GM18517 (cell line): ENCODE data around the gene LCE2B.
"Not testable (repeated sequence)": the region's sequence is repeated elsewhere in the genome, so short reads cannot be mapped to it uniquely, and the experiment has no call there.

Source experiments
- ATAC-seq: cut with Tn5 transposase; IDR thresholded peaks from one replicate; pipeline ENCODE4 v1.9.1; 2021; ENCODE audit warnings: mild to moderate bottlenecking, moderate library complexity; ENCODE audit not compliant: unreplicated experiment

LCE2B gene

GRCh38 chr1:152685823-152686222 is at the start of gene LCE2B:
LCE2B (plus strand) TSS chr1:152686123; CDS start chr1:152686844, 721 bp downstream.
- ATAC-seq = not testable (repeated sequence)

GRCh38 chr1:152640351-152640750 is 45.6 kb upstream of the LCE2B start:
- no peak for ATAC-seq

- ATAC-seq = no peak
These were observed 42.0 kb upstream of the LCE2B start for GRCh38 chr1:152643945-152644344.

DNA sequence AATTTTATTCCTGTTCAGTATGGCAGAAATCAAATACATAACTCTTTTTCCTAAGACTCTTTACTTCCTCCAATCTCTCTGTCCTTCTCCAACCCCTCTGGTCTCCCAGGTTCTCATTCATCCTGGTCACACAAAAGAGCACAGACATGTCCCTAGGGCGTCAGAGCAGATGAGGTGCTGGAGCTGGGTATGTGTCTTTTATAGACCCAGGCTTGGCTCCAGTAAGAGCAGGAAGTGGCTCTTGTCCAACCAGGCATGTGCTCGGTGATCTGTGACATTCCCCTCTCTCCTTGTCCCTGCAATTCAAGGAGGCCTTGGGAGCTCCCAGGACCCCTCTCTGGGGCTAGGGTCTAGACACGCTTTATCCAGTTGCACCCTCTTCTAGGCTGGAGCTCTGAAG is 40.8 kb upstream of the LCE2B start:
- no peak for ATAC-seq

GRCh38 chr1:152646656-152647055 is 39.3 kb upstream of the LCE2B start:
- no peak for ATAC-seq

DNA sequence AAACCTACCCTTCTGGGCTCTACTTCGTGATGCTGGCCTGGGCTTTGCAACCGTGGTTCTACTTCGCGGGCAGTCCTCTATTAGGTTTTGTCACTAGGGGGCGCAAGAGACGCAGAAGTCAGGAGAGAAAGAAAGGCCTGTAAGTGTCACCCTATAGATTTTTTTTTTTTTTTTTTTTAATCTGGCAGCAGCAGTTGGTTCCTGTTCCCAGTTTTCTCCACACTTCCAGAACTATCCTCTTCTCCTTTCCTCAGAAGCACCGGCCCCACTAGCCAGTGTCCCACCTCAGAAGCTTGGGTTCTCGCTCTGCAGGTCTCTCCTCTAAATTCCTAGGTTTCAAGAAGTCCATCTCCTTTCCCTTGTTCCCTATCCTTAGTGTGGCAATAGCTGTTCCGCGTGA is 31.8 kb upstream of the LCE2B start:
- no peak for ATAC-seq

GRCh38 chr1:152656459-152656858 is 29.5 kb upstream of the LCE2B start:
- no peak for ATAC-seq

GRCh38 chr1:152657677-152658076 is 28.2 kb upstream of the LCE2B start:
- ATAC-seq = no peak

GRCh38 chr1:152658649-152659048 is 27.3 kb upstream of the LCE2B start:
- no peak for ATAC-seq

DNA sequence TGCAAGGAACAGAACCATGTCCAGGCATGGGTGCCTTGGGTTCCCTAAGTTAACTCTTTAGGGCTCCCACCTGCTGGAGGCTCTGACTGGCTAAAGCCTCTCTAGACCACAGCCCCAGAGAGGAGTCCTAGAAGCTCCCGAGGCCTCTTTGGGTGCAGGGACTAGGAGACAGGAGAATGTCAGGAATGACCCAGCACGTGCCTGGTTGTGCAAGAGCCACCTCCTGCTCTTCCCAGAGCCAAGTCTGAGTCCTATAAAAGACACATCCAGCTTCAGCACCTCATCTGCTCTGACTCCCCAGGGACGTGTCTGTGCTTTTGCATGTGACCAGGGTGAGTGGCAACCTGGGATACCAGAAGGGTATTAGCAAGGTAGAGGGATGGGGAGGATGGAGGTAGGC is 22.8 kb upstream of the LCE2B start, which contains the start of gene LCE2D:
LCE2D (plus strand) TSS at position 283 of the 400 bp plus-strand sequence. CDS start 726 bp downstream, outside the sequence.
- no peak for ATAC-seq

DNA sequence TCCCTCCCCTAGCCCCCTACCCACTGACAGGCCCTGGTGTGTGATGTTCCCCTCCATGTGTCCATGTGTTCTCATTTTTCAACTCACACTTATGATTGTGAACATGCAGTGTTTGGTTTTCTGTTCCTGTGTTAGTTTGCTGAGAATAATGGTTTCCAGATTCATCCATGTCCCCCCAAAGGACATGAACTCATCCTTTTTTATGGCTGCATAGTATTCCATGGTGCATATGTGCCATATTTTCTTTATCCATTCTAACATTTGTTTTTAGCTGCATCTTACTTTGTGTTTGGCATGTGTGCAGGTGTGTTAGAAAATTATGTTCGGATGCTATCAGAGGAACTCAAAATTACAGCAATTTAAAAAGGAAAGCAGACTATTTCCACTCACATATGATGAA is 19.8 kb upstream of the LCE2B start:
- not testable (repeated sequence) for ATAC-seq

GRCh38 chr1:152667648-152668047 is 18.3 kb upstream of the LCE2B start:
- ATAC-seq = no peak

- ATAC-seq = no peak
These were observed 12.9 kb upstream of the LCE2B start for GRCh38 chr1:152673016-152673415.

GRCh38 chr1:152674983-152675382 is 10.9 kb upstream of the LCE2B start, which contains the start of gene LCE2C:
LCE2C (plus strand) TSS chr1:152675279; CDS start chr1:152676016, 737 bp downstream.
- not testable (repeated sequence) for ATAC-seq

DNA sequence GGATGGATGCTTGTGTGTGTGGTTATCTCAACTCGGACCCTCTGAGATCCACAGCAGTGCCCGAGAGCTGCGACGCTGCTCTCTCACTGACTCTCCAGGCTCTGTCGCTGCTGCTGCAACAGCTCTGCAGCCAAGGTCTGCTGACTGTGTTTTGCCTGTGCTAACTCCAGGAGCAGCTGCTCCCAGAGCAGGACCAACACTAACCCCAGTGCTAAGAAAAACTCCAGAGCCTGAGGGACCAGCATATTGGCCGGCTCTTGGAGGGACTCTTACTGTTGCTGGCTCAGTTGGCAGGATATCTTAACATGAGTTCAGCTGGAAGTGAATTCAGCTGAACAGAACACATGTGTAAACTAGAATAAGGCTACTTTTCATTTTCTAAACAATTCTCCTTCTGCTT is 6.5 kb upstream of the LCE2B start:
- ATAC-seq = no peak

DNA sequence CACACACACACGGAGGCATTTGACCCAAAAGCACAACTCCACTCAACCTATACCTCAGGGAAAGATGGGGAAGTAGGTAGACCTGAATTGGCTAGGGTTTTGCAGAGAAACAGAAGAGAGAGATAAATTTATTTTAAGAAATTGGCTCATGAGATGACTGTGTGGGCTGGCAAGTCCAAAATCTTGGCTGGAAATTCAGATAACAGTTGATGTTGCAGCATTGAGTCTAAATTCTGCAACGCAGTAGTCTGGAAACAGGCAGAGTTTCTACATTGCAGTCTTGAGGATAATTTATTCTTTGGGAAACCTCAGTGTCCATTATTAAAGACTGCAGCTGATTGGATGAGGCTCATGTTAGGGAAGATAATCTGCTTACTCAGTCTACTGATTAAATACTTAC is 4.3 kb upstream of the LCE2B start:
- ATAC-seq = no peak

- ATAC-seq = no peak
These were observed 2.1 kb upstream of the LCE2B start for GRCh38 chr1:152683846-152684245.

DNA sequence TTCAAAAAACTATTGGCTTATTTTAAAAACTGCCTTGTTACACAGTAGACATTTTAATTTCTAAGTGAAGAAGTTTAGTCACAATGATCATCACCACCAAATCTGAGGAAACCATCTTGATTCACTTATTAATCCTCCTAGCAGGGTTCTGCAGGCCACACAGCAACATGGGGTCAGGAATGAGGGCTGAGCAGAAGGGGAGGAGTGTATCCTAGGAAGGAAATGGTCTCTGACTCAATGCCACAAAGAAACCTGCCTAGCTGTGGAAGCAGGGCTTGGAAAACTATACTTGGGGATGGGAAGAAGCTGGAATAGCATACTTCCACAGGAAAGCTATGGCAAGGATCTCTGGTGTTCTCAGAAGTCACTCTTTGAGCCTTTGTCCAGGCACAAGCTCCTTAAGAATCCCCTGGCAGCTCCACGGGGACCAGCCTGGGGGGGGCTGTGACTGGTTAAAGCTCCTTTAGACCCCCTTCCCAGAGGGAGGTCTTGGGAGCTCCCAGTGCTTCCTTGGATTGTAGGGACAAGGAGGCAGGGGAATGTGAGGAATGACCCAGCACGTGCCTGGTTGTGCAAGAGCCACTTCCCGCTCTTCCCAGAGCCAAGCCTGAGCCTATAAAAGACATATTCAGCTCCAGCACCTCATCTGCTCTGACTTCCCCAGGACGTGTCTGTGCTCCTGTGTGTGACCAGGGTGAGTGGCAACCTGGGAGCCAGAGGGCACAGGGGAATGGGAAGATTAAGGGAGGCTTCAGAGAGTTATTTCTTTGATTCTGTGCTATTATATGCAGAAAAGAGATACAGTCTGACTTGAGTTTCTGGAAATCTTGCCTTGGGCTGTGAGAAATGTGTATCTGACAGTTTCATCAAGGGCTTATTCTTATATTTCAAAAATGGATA is 12.0 kb downstream of the LCE2B start, which contains the start of gene LCE2A:
LCE2A (plus strand) TSS at position 645 of the 900 bp plus-strand sequence. CDS start 557 bp downstream, outside the sequence.
- no peak for ATAC-seq

DNA sequence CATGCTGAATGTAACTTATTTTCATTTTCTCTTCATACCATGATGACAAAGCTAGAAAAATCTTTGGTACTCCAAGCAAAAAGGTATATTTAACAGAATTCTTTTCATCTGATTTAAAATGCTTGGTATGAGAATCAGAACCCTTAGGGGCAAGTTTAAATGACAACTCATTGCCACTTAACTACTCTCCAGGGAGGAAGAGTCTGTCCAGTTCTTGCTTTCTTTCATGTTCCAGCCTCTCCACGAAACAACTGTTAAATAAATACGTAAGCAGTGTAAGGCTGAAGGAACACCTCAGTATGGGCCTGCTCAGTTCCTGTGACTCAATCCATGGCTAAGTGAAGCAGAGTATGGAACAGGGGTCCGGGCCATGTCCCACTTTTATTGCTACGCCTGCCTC is 13.8 kb downstream of the LCE2B start:
- no peak for ATAC-seq

- no peak for ATAC-seq
These were observed 21.9 kb downstream of the LCE2B start, which contains the start of gene LCE4A for GRCh38 chr1:152707860-152708259. LCE4A (plus strand) TSS chr1:152708160; CDS start chr1:152709076, 916 bp downstream.

DNA sequence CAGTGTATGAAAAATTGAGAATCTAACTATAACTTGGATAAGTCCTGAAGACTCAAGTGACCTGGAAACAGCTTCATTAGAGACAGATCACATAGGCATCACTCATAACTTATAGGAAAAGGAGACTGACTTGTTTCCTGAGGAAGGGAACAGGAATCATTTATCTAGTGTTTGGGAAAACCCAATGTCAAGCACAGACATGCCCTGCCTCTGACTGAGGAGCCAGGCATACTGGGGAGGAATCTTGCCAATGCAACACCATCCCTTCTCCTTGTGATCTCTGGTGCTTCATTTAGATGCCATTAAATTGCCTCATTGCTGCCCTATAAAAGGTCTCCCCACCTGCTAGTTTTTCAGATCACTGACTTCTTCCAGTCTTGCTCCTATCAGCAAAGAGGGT is 32.3 kb downstream of the LCE2B start:
- ATAC-seq = no peak

- ATAC-seq = no peak
These were observed 39.3 kb downstream of the LCE2B start for GRCh38 chr1:152725261-152725660.
